Spinal cord (tissue), 10 donors: ENCODE data around the gene IQSEC1. TPM values are rescaled to one million over a fixed set of nuclear protein-coding genes. Genes with fewer than 3 reads are reported as not detected.
"Not testable (repeated sequence)": the region's sequence is repeated elsewhere in the genome, so short reads cannot be mapped to it uniquely, and the experiment has no call there.

Source experiments
- DNase-seq, 6 donors: peaks; one replicate each; pipeline versions ENCODE4 v3.0.0 to v3.0.0-alpha.2; 2013 to 2015; ENCODE audit warnings: low spot score in 6 of 6, low read depth in 4 of 6
- H3K27ac ChIP-seq: one replicate; pipeline ENCODE4 v1.5.1; 2013; ENCODE audit warnings: low read depth, low read length, control low read depth
- H3K27me3 ChIP-seq: one replicate; pipeline ENCODE4 v1.6.1; 2013; ENCODE audit warnings: low read length; ENCODE audit not compliant: control insufficient read depth, insufficient read depth
- H3K36me3 ChIP-seq: one replicate; pipeline ENCODE4 v1.6.1; 2013; ENCODE audit warnings: low read length; ENCODE audit not compliant: control insufficient read depth, insufficient read depth
- H3K4me1 ChIP-seq: one replicate; pipeline ENCODE4 v1.6.1; 2013; ENCODE audit warnings: low read length; ENCODE audit not compliant: control insufficient read depth, insufficient read depth
- H3K4me3 ChIP-seq: one replicate; pipeline ENCODE4 v1.5.1; 2013; ENCODE audit warnings: low read depth, low read length, control low read depth
- H3K9me3 ChIP-seq: one replicate; pipeline ENCODE4 v1.6.1; 2013; ENCODE audit warnings: low read length; ENCODE audit not compliant: control insufficient read depth, insufficient read depth
- WGBS: methylation state at CpG from one replicate; pipeline ENCODE4 v1.1.5; 2013; ENCODE audit warnings: missing lambda C conversion rate; ENCODE audit not compliant: insufficient coverage; 5-methylcytosine and 5-hydroxymethylcytosine counted together
- polyA plus RNA-seq, 2 donors: library from polyadenylated mRNA; unstranded; fragments of 120-200 nt; gene quantifications; one replicate each; pipeline ENCODE4 v1.2.1, GENCODE V29; 2013; ENCODE audit not compliant: insufficient read length in 2 of 2
- total RNA-seq, 2 donors: library from RNA; depleted of rRNA in 1 of 2; stranded (reverse); fragments of 120-200 nt in 1 of 2; fragments of >200 nt in 1 of 2; gene quantifications; one replicate each; pipeline versions ENCODE4 v1.2.3 to v1.2.4, GENCODE V29; 2013 to 2014
- donor health status: healthy.

IQSEC1 gene
- total and polyA plus RNA-seq, 4 donors, result 40.2 to 87.1 (median 63.6) TPM

GRCh38 chr3:12879191-12879815 lies 193.9 kb downstream of the IQSEC1 start:
- DNase-seq, result peak in 1 of 6 donors; percentile 77
- Histone ChIP-seq H3K4me1 (peaks cover 43% of the 10 kb centered on the region), H3K27me3 (no peaks in the 10 kb centered on the region), H3K9me3 (no peaks in the 10 kb centered on the region), H3K4me3 (no peak overlapping the region), H3K27ac (peak overlapping the region; percentile 25), H3K36me3 (no peaks in the 10 kb centered on the region)
- 57% methylated on average over 3 of the region's 5 CpGs for WGBS

GRCh38 chr3:12878758-12879157 lies 194.5 kb downstream of the IQSEC1 start:
- 80% methylated on average over 1 of the region's 2 CpGs for WGBS
- not testable (repeated sequence) for DNase-seq
- peaks cover 37% of the 10 kb centered on the region for H3K4me1 ChIP-seq

GRCh38 chr3:12878141-12878574 lies 195.1 kb downstream of the IQSEC1 start:
- Histone ChIP-seq H3K27me3 (no peaks in the 10 kb centered on the region), H3K4me1 (peaks cover 36% of the 10 kb centered on the region), H3K36me3 (no peaks in the 10 kb centered on the region), H3K27ac (no peak overlapping the region), H3K9me3 (no peaks in the 10 kb centered on the region), H3K4me3 (no peak overlapping the region)
- 79% methylated on average over 2 of the region's 2 CpGs for WGBS
- no peak for DNase-seq

More at GRCh38 chr3:12878758-12879157, 194.5 kb downstream of the IQSEC1 start:
- H3K9me3 ChIP-seq, H3K36me3 ChIP-seq, H3K4me3 ChIP-seq, H3K27me3 ChIP-seq: not testable (repeated sequence)
- peak overlapping the region; percentile 25 for H3K27ac ChIP-seq

- WGBS, result 89% methylated on average over 7 of the region's 7 CpGs
- no peak for DNase-seq
- H3K27me3 ChIP-seq, result no peaks in the 10 kb centered on the region
- no peaks in the 10 kb centered on the region for H3K36me3 ChIP-seq
- no peak overlapping the region for H3K4me3 ChIP-seq
- no peak overlapping the region for H3K27ac ChIP-seq
- H3K9me3 ChIP-seq, result no peaks in the 10 kb centered on the region
- H3K4me1 ChIP-seq, result peaks cover 36% of the 10 kb centered on the region
These were observed 196.2 kb downstream of the IQSEC1 start for GRCh38 chr3:12877040-12877439.

GRCh38 chr3:12875857-12876836 lies 197.1 kb downstream of the IQSEC1 start:
- H3K9me3 ChIP-seq, result no peaks in the 10 kb centered on the region
- H3K27me3 ChIP-seq, result no peaks in the 10 kb centered on the region
- 12% methylated on average over 55 of the region's 60 CpGs for WGBS
- peak overlapping the region; percentile 9 for H3K4me3 ChIP-seq
- H3K36me3 ChIP-seq, result no peaks in the 10 kb centered on the region
- H3K27ac ChIP-seq, result no peak overlapping the region
- DNase-seq, result peak in 2 of 6 donors; percentile 61 to 73
- H3K4me1 ChIP-seq, result peaks cover 36% of the 10 kb centered on the region

- H3K27me3 ChIP-seq, result no peaks in the 10 kb centered on the region
- WGBS, result 81% methylated on average over 6 of the region's 12 CpGs
These were observed 201.7 kb downstream of the IQSEC1 start for GRCh38 chr3:12871404-12871983.

GRCh38 chr3:12870942-12871341 lies 202.3 kb downstream of the IQSEC1 start:
- 54% methylated on average over 5 of the region's 9 CpGs for WGBS
- H3K36me3 ChIP-seq, result no peaks in the 10 kb centered on the region
- peaks cover 22% of the 10 kb centered on the region for H3K4me1 ChIP-seq
- no peak overlapping the region for H3K4me3 ChIP-seq
- no peaks in the 10 kb centered on the region for H3K27me3 ChIP-seq
- no peak overlapping the region for H3K27ac ChIP-seq
- no peaks in the 10 kb centered on the region for H3K9me3 ChIP-seq
- DNase-seq, result no peak

More at GRCh38 chr3:12871404-12871983, 201.7 kb downstream of the IQSEC1 start:
- H3K27ac ChIP-seq, result no peak overlapping the region
- H3K4me3 ChIP-seq, result no peak overlapping the region
- no peak for DNase-seq
- peaks cover 28% of the 10 kb centered on the region for H3K4me1 ChIP-seq
- H3K9me3 ChIP-seq, result no peaks in the 10 kb centered on the region
- no peaks in the 10 kb centered on the region for H3K36me3 ChIP-seq

GRCh38 chr3:12869035-12869621 lies 204.1 kb downstream of the IQSEC1 start:
- 12% methylated on average over 21 of the region's 28 CpGs for WGBS

More at GRCh38 chr3:12869035-12869621, 204.1 kb downstream of the IQSEC1 start:
- Histone ChIP-seq H3K4me3 (peak overlapping the region; percentile 32), H3K27me3 (no peaks in the 10 kb centered on the region), H3K9me3 (no peaks in the 10 kb centered on the region), H3K27ac (no peak overlapping the region), H3K36me3 (no peaks in the 10 kb centered on the region), H3K4me1 (peaks cover 16% of the 10 kb centered on the region)
- DNase-seq, result peak in 1 of 6 donors; percentile 70
